Mucosa of stomach (tissue), 1 donor: ENCODE data around the gene ACTRT3.
"Not testable (repeated sequence)": the region's sequence is repeated elsewhere in the genome, so short reads cannot be mapped to it uniquely, and the experiment has no call there.

ENCODE experiments used
- H3K27me3 ChIP-seq: one replicate; pipeline ENCODE4 v1.7.0; 2013; ENCODE audit warnings: mild to moderate bottlenecking, low read length; ENCODE audit not compliant: control insufficient read depth, insufficient read depth
- H3K36me3 ChIP-seq: one replicate; pipeline ENCODE4 v1.7.0; 2013; ENCODE audit warnings: low read length; ENCODE audit not compliant: control insufficient read depth, insufficient read depth
- H3K4me1 ChIP-seq: one replicate; pipeline ENCODE4 v1.7.0; 2013; ENCODE audit warnings: mild to moderate bottlenecking, low read length; ENCODE audit not compliant: control insufficient read depth, insufficient read depth
- H3K4me3 ChIP-seq: one replicate; pipeline ENCODE4 v1.7.0; 2013; ENCODE audit warnings: low read length
- H3K9ac ChIP-seq: one replicate; pipeline ENCODE4 v1.7.0; 2013; ENCODE audit warnings: mild to moderate bottlenecking, low read length, moderate library complexity
- H3K9me3 ChIP-seq: one replicate; pipeline ENCODE4 v1.7.0; 2013; ENCODE audit warnings: mild to moderate bottlenecking, low read length, moderate library complexity; ENCODE audit not compliant: control insufficient read depth
- donor health status: Pancreatic carcinoma.

ACTRT3 gene

DNA sequence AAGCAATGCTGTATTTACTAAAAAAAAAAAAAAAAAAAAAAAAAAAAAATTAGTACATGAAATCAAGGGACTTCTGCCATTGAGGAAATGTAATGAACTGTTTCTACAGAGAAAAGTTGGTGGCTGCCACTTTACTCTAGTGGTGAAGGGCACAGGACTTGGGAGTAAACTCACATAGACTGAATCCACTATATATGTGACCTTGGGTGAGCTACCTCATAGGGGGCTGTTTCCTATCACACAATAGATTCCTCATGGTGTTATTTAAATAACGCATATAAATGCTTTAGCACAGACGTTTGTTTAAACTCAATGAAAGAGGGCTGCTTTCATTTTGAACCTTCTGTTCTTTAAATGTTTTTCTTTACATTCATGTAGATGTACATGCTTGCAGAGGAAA lies 30.3 kb downstream of the ACTRT3 start:
- Histone ChIP-seq H3K9me3 (no peaks in the 10 kb centered on the region), H3K36me3 (no peaks in the 10 kb centered on the region), H3K4me3 (no peak overlapping the region), H3K27me3 (no peaks in the 10 kb centered on the region), H3K4me1 (no peaks in the 10 kb centered on the region), H3K9ac (no peak overlapping the region)

DNA sequence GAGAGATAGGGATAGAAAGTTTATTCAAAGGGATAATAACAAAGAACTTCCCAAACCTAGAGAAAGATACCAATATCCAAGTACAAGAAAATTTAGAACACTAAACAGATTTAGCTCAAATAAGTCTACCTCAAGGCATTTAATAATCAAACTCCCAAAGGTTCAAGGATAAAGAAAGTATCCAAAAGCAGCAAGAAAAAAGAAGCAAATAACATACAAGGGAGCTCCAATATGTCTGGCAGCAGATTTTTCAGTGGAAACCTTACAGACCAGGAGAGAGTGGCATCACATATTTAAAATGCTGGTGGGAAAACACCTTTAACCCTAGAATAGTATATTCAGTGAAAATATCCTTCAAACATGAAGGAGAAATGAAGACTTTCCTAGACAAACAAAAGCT lies 37.5 kb downstream of the ACTRT3 start:
- not testable (repeated sequence) for H3K9ac ChIP-seq, H3K4me3 ChIP-seq, H3K27me3 ChIP-seq, H3K9me3 ChIP-seq, H3K36me3 ChIP-seq, H3K4me1 ChIP-seq

DNA sequence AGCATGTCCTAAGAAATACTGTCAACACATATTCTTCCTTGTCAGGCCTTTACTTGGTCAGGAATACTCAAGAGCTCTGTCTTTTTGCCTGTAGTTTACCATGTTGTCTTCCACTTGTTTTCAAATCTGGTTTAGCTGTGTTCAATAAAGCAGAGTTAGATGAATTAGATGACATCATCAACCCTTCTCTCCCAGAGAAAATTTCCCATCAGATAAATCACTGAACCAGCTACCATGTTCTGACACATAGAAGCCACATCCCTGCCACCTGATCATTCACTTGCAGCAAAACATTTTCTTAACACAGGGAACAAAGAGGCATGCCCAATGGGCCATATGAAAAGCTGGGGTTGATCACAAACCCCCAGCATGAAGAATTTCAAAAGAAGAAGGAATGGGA lies 46.6 kb downstream of the ACTRT3 start:
- H3K27me3 ChIP-seq, result no peaks in the 10 kb centered on the region
- H3K4me1 ChIP-seq, result no peaks in the 10 kb centered on the region
- H3K9ac ChIP-seq, result no peak overlapping the region
- no peaks in the 10 kb centered on the region for H3K36me3 ChIP-seq
- no peaks in the 10 kb centered on the region for H3K9me3 ChIP-seq
- H3K4me3 ChIP-seq, result no peak overlapping the region

GRCh38 chr3:169718415-169718814 lies 50.9 kb downstream of the ACTRT3 start:
- H3K9ac ChIP-seq, H3K4me3 ChIP-seq, H3K27me3 ChIP-seq: not testable (repeated sequence)

More at GRCh38 chr3:169718415-169718814, 50.9 kb downstream of the ACTRT3 start:
- H3K36me3 ChIP-seq, H3K9me3 ChIP-seq, H3K4me1 ChIP-seq: not testable (repeated sequence)
